Naive thymus-derived CD4-positive, alpha-beta T cell (primary cell): ENCODE data around the gene HMCES. TPM values are rescaled to one million over a fixed set of nuclear protein-coding genes. Genes with fewer than 3 reads are reported as not detected.

ENCODE experiments used
- ATAC-seq: fragments of 150-1000 bp; cut with Tn5 transposase; 2 replicates; pipeline ENCODE4 v1.10.0; 2021; ENCODE audit warnings: mild to moderate bottlenecking, moderate library complexity
- CTCF ChIA-PET: fragments of 350-600 bp; sonication (Branson Sonifier 250); formaldehyde crosslinking; loops from one replicate; lab custom pipeline; 2021; ENCODE audit warnings: antibody characterized with exemption; lab: Charles Lee
- POLR2A ChIA-PET: fragments of 350-600 bp; sonication (Branson Sonifier 250); formaldehyde crosslinking; loops from one replicate; lab custom pipeline; 2021; ENCODE audit warnings: antibody characterized with exemption, inconsistent platforms; lab: Charles Lee
- DNase-seq, 9 donors: peaks; one replicate each; pipeline versions ENCODE4 v3.0.0 to v3.0.0-alpha.2; 2020 to 2022; ENCODE audit warnings: mixed read lengths in 1 of 9
- H3K27ac ChIP-seq: one replicate; pipeline ENCODE4 v1.7.0; 2013; ENCODE audit warnings: mild to moderate bottlenecking, low read depth, low read length, moderate library complexity
- H3K27me3 ChIP-seq, 2 donors: one replicate each; pipeline ENCODE4 v1.7.0; 2013; ENCODE audit warnings: low read length in 2 of 2, mild to moderate bottlenecking in 2 of 2, moderate library complexity in 2 of 2; ENCODE audit not compliant: control insufficient read depth in 2 of 2, insufficient read depth in 2 of 2
- H3K36me3 ChIP-seq, 3 experiments: 1 replicate in 2 of 3; 2 replicates in 1 of 3; pipeline ENCODE4 v1.7.0; 2013; ENCODE audit warnings: low read length in 3 of 3, mild to moderate bottlenecking in 3 of 3, moderate library complexity in 1 of 3; ENCODE audit not compliant: insufficient read depth in 3 of 3, control insufficient read depth in 2 of 3
- H3K4me1 ChIP-seq, 2 donors: one replicate each; pipeline ENCODE4 v1.7.0; 2013; ENCODE audit warnings: low read length in 2 of 2, mild to moderate bottlenecking in 2 of 2, moderate library complexity in 1 of 2; ENCODE audit not compliant: control insufficient read depth in 2 of 2, insufficient read depth in 2 of 2
- H3K4me3 ChIP-seq: 2 replicates; pipeline ENCODE4 v1.7.0; 2013; ENCODE audit warnings: mild to moderate bottlenecking, low read length
- H3K9me3 ChIP-seq, 3 experiments: 1 replicate in 2 of 3; 2 replicates in 1 of 3; pipeline ENCODE4 v1.7.0; 2013; ENCODE audit warnings: low read length in 3 of 3; ENCODE audit not compliant: control insufficient read depth in 2 of 3
- H3K27ac Mint-ChIP-seq, 9 donors: one replicate each; pipeline ENCODE4 v1.8.0; 2020 to 2022; ENCODE audit warnings: mixed read lengths in 9 of 9, mild to moderate bottlenecking in 8 of 9, moderate library complexity in 5 of 9, inconsistent platforms in 2 of 9
- H3K27me3 Mint-ChIP-seq, 5 donors: one replicate each; pipeline ENCODE4 v1.8.0; 2021 to 2022; ENCODE audit warnings: mixed read lengths in 5 of 5, mild to moderate bottlenecking in 1 of 5
- H3K36me3 Mint-ChIP-seq, 5 donors: one replicate each; pipeline ENCODE4 v1.8.0; 2020 to 2022; ENCODE audit warnings: mixed read lengths in 5 of 5, mild to moderate bottlenecking in 3 of 5, inconsistent platforms in 1 of 5
- H3K4me1 Mint-ChIP-seq, 7 donors: one replicate each; pipeline ENCODE4 v1.8.0; 2020 to 2022; ENCODE audit warnings: mixed read lengths in 7 of 7, mild to moderate bottlenecking in 3 of 7, inconsistent platforms in 1 of 7
- H3K4me3 Mint-ChIP-seq, 10 donors: one replicate each; pipeline ENCODE4 v1.8.0; 2020 to 2022; ENCODE audit warnings: mild to moderate bottlenecking in 10 of 10, mixed read lengths in 10 of 10, moderate library complexity in 6 of 10, inconsistent platforms in 2 of 10
- H3K9me3 Mint-ChIP-seq, 11 donors: one replicate each; pipeline ENCODE4 v1.8.0; 2020 to 2022; ENCODE audit warnings: mixed read lengths in 11 of 11, mild to moderate bottlenecking in 4 of 11, inconsistent platforms in 1 of 11, moderate library complexity in 1 of 11
- intact Hi-C, 2 donors: fragments of 100-400 bp; cut with micrococcal nuclease; formaldehyde crosslinking; loops; one replicate each; pipeline ENCODE4 v1.15.1; 2023
- polyA plus RNA-seq, 2 donors: library from polyadenylated mRNA; unstranded; fragments of 300-500 nt; fragmentation: Illumina TruSeq; gene quantifications; one replicate each; pipeline ENCODE4 v1.2.3, GENCODE V29; 2021
- total RNA-seq, 6 experiments: library from RNA in 5 of 6; stranded (reverse) in 5 of 6; gene quantifications; 1 replicate in 5 of 6; 2 replicates in 1 of 6; pipeline ENCODE4 v1.2.3 and lab custom pipeline; 2021 to 2026

Gene HMCES
- total and polyA plus RNA-seq, 7 experiments from 2014 or later = 45.7 to 135 (median 56.3) TPM

- Mint-ChIP-seq H3K27me3 (peaks cover 0 to 4% (median 0%) of the 10 kb centered on the region in 5 donors), H3K36me3 (peaks cover 0 to 15% (median 0%) of the 10 kb centered on the region in 5 donors), H3K9me3 (no peaks in the 10 kb centered on the region), H3K4me1 (peaks cover 8 to 69% (median 16%) of the 10 kb centered on the region in 7 donors), H3K4me3 (peak overlapping the region in 1 of 10 donors; percentile 32), H3K27ac (peak overlapping the region in 3 of 9 donors; percentile 6 to 76 (median 11))
- H3K4me3 ChIP-seq = no peak overlapping the region
- ChIA-PET CTCF (no interaction called here), POLR2A (interaction anchor here (0.6 kb wide), 1 partner anchor 220 kb away, joined by 3 read pairs; no protein-coding TSS in a partner anchor)
- DNase-seq (no peak), ATAC-seq (no peak)
- no peaks in the 10 kb centered on the region for H3K9me3 ChIP-seq
- H3K27me3 ChIP-seq = no peaks in the 10 kb centered on the region
- H3K4me1 ChIP-seq = peaks cover 0 to 3% of the 10 kb centered on the region in 2 donors
- intact Hi-C loops = no loop called here
- H3K27ac ChIP-seq = no peak overlapping the region
- H3K36me3 ChIP-seq = no peaks in the 10 kb centered on the region
Observed at GRCh38 chr3:129234441-129234840, 44.2 kb upstream of the HMCES start.

GRCh38 chr3:129235344-129235917 lies 43.2 kb upstream of the HMCES start:
- Histone ChIP-seq H3K27me3 (no peaks in the 10 kb centered on the region), H3K9me3 (no peaks in the 10 kb centered on the region), H3K4me1 (peaks cover 0 to 3% of the 10 kb centered on the region in 2 donors), H3K36me3 (no peaks in the 10 kb centered on the region), H3K27ac (no peak overlapping the region), H3K4me3 (no peak overlapping the region)
- no peak for DNase-seq
- intact Hi-C loops = no loop called here
- Mint-ChIP-seq H3K9me3 (no peaks in the 10 kb centered on the region), H3K4me3 (no peak overlapping the region), H3K36me3 (peaks cover 0 to 19% (median 0%) of the 10 kb centered on the region in 5 donors), H3K27ac (peak overlapping the region in 1 of 9 donors; percentile 79), H3K27me3 (peaks cover 0 to 4% (median 0%) of the 10 kb centered on the region in 5 donors), H3K4me1 (peaks cover 14 to 69% (median 18%) of the 10 kb centered on the region in 7 donors)
- ChIA-PET CTCF (no interaction called here), POLR2A (interaction anchor here (0.6 kb wide), 2 partner anchors 46 to 1113 kb away, joined by 3 read pairs; no protein-coding TSS in a partner anchor)
- ATAC-seq = no peak

GRCh38 chr3:129238945-129239705 lies 39.5 kb upstream of the HMCES start:
- peak; percentile 82 for ATAC-seq
- H3K4me3 Mint-ChIP-seq = peak overlapping the region in 4 of 10 donors; percentile 44 to 84 (median 52)
- H3K36me3 Mint-ChIP-seq = peaks cover 0 to 18% (median 0%) of the 10 kb centered on the region in 5 donors
- no peaks in the 10 kb centered on the region for H3K27me3 Mint-ChIP-seq
- no peaks in the 10 kb centered on the region for H3K36me3 ChIP-seq
- peaks cover 0 to 3% (median 0%) of the 10 kb centered on the region in 11 donors for H3K9me3 Mint-ChIP-seq
- peak in 1 of 9 donors; percentile 49 for DNase-seq
- H3K27me3 ChIP-seq = no peaks in the 10 kb centered on the region
- peak overlapping the region in 4 of 9 donors; percentile 36 to 97 (median 60) for H3K27ac Mint-ChIP-seq
- H3K4me1 Mint-ChIP-seq = peaks cover 6 to 61% (median 13%) of the 10 kb centered on the region in 7 donors
- no peak overlapping the region for H3K27ac ChIP-seq
- H3K4me1 ChIP-seq = peaks cover 0 to 3% of the 10 kb centered on the region in 2 donors
- CTCF ChIA-PET = interaction anchor here (0.6 to 0.8 kb wide), 2 partner anchors 268 to 1553 kb away, joined by 3 read pairs; no protein-coding TSS in a partner anchor
- intact Hi-C loops = loop anchor here in 1 of 2 donors (1.0 kb wide), 1 partner anchor 9 kb away; no protein-coding TSS in a partner anchor
- POLR2A ChIA-PET = interaction anchor here (0.5 kb wide), 1 partner anchor 60 kb away, joined by 5 read pairs; no protein-coding TSS in a partner anchor
- H3K9me3 ChIP-seq = no peaks in the 10 kb centered on the region
- peak overlapping the region; percentile 16 for H3K4me3 ChIP-seq

GRCh38 chr3:129239991-129240390 lies 38.7 kb upstream of the HMCES start:
- no peak for ATAC-seq
- Histone ChIP-seq H3K9me3 (no peaks in the 10 kb centered on the region), H3K4me3 (no peak overlapping the region), H3K4me1 (peaks cover 0 to 3% of the 10 kb centered on the region in 2 donors), H3K27ac (no peak overlapping the region), H3K36me3 (no peaks in the 10 kb centered on the region), H3K27me3 (no peaks in the 10 kb centered on the region)
- ChIA-PET CTCF (interaction anchor here (0.8 to 1.2 kb wide), 3 partner anchors 10 to 269 kb away, joined by 3 read pairs; no protein-coding TSS in a partner anchor), POLR2A (interaction anchor here (0.5 to 0.6 kb wide), 2 partner anchors 61 to 157 kb away, joined by 3 to 5 read pairs; no protein-coding TSS in a partner anchor)
- H3K4me1 Mint-ChIP-seq = peaks cover 6 to 54% (median 11%) of the 10 kb centered on the region in 7 donors
- H3K36me3 Mint-ChIP-seq = peaks cover 0 to 18% (median 0%) of the 10 kb centered on the region in 5 donors
- peak overlapping the region in 1 of 9 donors; percentile 97 for H3K27ac Mint-ChIP-seq
- DNase-seq = no peak
- no peaks in the 10 kb centered on the region for H3K27me3 Mint-ChIP-seq
- peaks cover 0 to 3% (median 0%) of the 10 kb centered on the region in 11 donors for H3K9me3 Mint-ChIP-seq
- peak overlapping the region in 3 of 10 donors; percentile 5 to 84 (median 61) for H3K4me3 Mint-ChIP-seq
- intact Hi-C loops = loop anchor here in 1 of 2 donors (1.0 kb wide), 1 partner anchor 10 kb away; no protein-coding TSS in a partner anchor

GRCh38 chr3:129240436-129240835 lies 38.2 kb upstream of the HMCES start:
- Mint-ChIP-seq H3K36me3 (peaks cover 0 to 17% (median 0%) of the 10 kb centered on the region in 5 donors), H3K27me3 (no peaks in the 10 kb centered on the region), H3K27ac (peak overlapping the region in 1 of 9 donors; percentile 97), H3K4me3 (peak overlapping the region in 1 of 10 donors; percentile 84), H3K9me3 (peaks cover 0 to 3% (median 0%) of the 10 kb centered on the region in 11 donors), H3K4me1 (peaks cover 6 to 53% (median 13%) of the 10 kb centered on the region in 7 donors)
- H3K27me3 ChIP-seq = no peaks in the 10 kb centered on the region
- POLR2A ChIA-PET = interaction anchor here (0.6 kb wide), 1 partner anchor 158 kb away, joined by 3 read pairs; no protein-coding TSS in a partner anchor
- ATAC-seq (peak; percentile 50), DNase-seq (no peak)
- intact Hi-C loops = no loop called here
- H3K4me3 ChIP-seq = no peak overlapping the region
- CTCF ChIA-PET = interaction anchor here (1.2 kb wide), 2 partner anchors 10 to 187 kb away, joined by 3 read pairs; no protein-coding TSS in a partner anchor
- H3K27ac ChIP-seq = no peak overlapping the region
- no peaks in the 10 kb centered on the region for H3K36me3 ChIP-seq
- H3K4me1 ChIP-seq = peaks cover 2 to 6% of the 10 kb centered on the region in 2 donors
- no peaks in the 10 kb centered on the region for H3K9me3 ChIP-seq

GRCh38 chr3:129245141-129245540 lies 33.5 kb upstream of the HMCES start:
- peaks cover 0 to 4% (median 0%) of the 10 kb centered on the region in 5 donors for H3K27me3 Mint-ChIP-seq

More at GRCh38 chr3:129245141-129245540, 33.5 kb upstream of the HMCES start:
- Histone ChIP-seq H3K27me3 (no peaks in the 10 kb centered on the region), H3K4me1 (peaks cover 15 to 16% of the 10 kb centered on the region in 2 donors), H3K4me3 (no peak overlapping the region), H3K36me3 (peaks cover 0 to 9% (median 0%) of the 10 kb centered on the region in 3 experiments), H3K9me3 (no peaks in the 10 kb centered on the region), H3K27ac (no peak overlapping the region)
- intact Hi-C loops = loop anchor here (1.0 to 5.0 kb wide), 11 partner anchors 38 to 443 kb away; partner anchors contain the start of genes ACAD9 (in 1 of the 2) and ISY1 (in 1 of the 2)
- Mint-ChIP-seq H3K4me1 (peaks cover 16 to 57% (median 30%) of the 10 kb centered on the region in 7 donors), H3K9me3 (peaks cover 0 to 3% (median 0%) of the 10 kb centered on the region in 11 donors), H3K4me3 (no peak overlapping the region), H3K27ac (peak overlapping the region in 4 of 9 donors; percentile 11 to 56 (median 34)), H3K36me3 (peaks cover 0 to 13% (median 0%) of the 10 kb centered on the region in 5 donors)
- ChIA-PET POLR2A (interaction anchor here (0.7 to 3.0 kb wide), 7 partner anchors 71 to 274 kb away, joined by 3 to 20 read pairs (median 5); a partner anchor contains a TSS), CTCF (interaction anchor here (0.6 to 6.2 kb wide), 23 partner anchors 8 to 370 kb away, joined by 3 to 127 read pairs (median 4); partner anchors contain the start of gene CFAP92)
- DNase-seq = no peak
- ATAC-seq = no peak
